Neural progenitor cell (in vitro differentiated cells): ENCODE results near the gene CCNL1.

Experiments
- CTCF ChIP-seq: fragments of 200-600 bp; sonication (generic); IDR thresholded peaks from 2 replicates; pipeline ENCODE4 v1.5.1; 2017; ENCODE audit warnings: antibody characterized with exemption, mild to moderate bottlenecking
- EZH2 ChIP-seq: fragments of 200-600 bp; sonication (generic); IDR thresholded peaks from 2 replicates; pipeline ENCODE4 v1.6.1; 2017; ENCODE audit warnings: antibody characterized with exemption, mild to moderate bottlenecking, moderate library complexity

GRCh38 chr3:157134620-157135191 is 25.2 kb downstream of the CCNL1 start:
- no peak for TF ChIP-seq CTCF
- no peak for TF ChIP-seq EZH2
